ENCODE measurements around the gene KLHL26.

Gene KLHL26

DNA sequence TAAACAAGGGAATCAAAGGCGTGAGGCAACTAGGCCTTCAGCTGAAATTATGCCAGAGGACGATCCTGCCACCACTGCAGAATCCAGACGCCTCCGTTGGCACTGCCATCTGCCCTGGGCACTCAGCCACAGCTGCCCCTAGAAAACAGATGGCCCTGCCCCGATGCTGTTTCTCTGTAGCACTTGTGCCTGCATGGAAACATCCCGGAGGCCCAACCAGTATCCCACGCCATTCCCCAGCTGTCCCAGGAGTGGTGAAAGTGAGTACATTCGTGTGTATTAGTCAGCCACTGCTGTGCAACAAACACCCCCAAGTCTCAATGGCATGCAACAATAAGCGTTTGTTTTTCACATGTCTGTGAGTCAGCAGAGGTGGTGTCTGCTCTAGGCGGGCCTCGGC, 37.8 kb downstream of the KLHL26 start:
- CTCF ChIA-PET: interaction anchor here (0.7 to 1.4 kb wide), 2 partner anchors 26 to 132 kb away, joined by 3 read pairs; no protein-coding TSS in a partner anchor
- no peak overlapping the region for H3K4me3 ChIP-seq (ENCODE audit: low read depth, low read length)
- POLR2A ChIA-PET: interaction anchor here (0.7 kb wide), 2 partner anchors 80 to 142 kb away, joined by 3 read pairs; no protein-coding TSS in a partner anchor

DNA sequence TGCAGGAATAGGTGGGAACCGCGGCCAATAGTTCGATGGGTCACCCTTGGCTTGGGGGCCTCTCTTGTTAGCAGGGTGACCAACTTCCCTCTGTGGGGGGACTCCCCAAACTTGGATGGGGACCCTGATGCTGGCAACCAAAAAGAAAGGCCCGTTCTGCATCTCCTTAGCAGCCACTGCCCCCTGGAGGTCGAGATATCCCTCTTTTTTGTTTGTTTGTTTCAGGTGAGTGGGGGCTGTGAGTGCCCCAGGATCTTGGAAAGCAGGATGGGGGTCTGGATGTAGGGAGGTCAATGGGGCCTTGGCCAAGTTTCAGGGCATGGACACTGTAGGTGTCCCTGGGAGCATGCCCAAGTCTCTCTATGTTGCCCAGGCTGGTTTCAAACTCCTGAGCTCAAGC, 39.0 kb downstream of the KLHL26 start:
- H3K36me3 ChIP-seq (ENCODE audit: control insufficient read depth in 2 of 2, insufficient read depth in 1 of 2, low read length in 2 of 2): peaks cover 0 to 2% of the 10 kb centered on the region in 2 experiments; a peak in 1 of 3 replicates
- ChIA-PET CTCF (interaction anchor here (0.7 to 2.4 kb wide), 8 partner anchors 82 to 439 kb away, joined by 3 to 14 read pairs (median 6); partner anchors contain the start of gene REX1BD), POLR2A (interaction anchor here (1.5 kb wide), 1 partner anchor 104 kb away, joined by 3 read pairs; the partner anchor contains the start of gene UBA52)
- H3K4me3 ChIP-seq (ENCODE audit: low read depth, low read length): no peak overlapping the region
- no peak overlapping the region for H3K27ac ChIP-seq (ENCODE audit: extremely low read depth, low read depth, low read length)
- peak; percentile 45 for TF ChIP-seq ZNF654 (tag by site-specific recombination; IDR thresholded peaks at IDR 0.05; ENCODE audit: low read depth)
- TF ChIP-seq, protein P1, sequence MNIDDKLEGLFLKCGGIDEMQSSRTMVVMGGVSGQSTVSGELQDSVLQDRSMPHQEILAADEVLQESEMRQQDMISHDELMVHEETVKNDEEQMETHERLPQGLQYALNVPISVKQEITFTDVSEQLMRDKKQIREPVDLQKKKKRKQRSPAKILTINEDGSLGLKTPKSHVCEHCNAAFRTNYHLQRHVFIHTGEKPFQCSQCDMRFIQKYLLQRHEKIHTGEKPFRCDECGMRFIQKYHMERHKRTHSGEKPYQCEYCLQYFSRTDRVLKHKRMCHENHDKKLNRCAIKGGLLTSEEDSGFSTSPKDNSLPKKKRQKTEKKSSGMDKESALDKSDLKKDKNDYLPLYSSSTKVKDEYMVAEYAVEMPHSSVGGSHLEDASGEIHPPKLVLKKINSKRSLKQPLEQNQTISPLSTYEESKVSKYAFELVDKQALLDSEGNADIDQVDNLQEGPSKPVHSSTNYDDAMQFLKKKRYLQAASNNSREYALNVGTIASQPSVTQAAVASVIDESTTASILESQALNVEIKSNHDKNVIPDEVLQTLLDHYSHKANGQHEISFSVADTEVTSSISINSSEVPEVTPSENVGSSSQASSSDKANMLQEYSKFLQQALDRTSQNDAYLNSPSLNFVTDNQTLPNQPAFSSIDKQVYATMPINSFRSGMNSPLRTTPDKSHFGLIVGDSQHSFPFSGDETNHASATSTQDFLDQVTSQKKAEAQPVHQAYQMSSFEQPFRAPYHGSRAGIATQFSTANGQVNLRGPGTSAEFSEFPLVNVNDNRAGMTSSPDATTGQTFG (tag by site-specific recombination; IDR thresholded peaks at IDR 0.05; ENCODE audit: borderline replicate concordance): no peak
- TF ChIP-seq ZEB2 (tag by site-specific recombination; IDR thresholded peaks at IDR 0.05): no peak
- no peak for TF ChIP-seq ZSCAN23 (tag by site-specific recombination; IDR thresholded peaks at IDR 0.05)
- no peak for TF ChIP-seq KLF7 (tag by site-specific recombination; IDR thresholded peaks at IDR 0.05; ENCODE audit: borderline replicate concordance)
- no peak for TF ChIP-seq ZNF202 (tag by site-specific recombination; IDR thresholded peaks at IDR 0.05; ENCODE audit: borderline replicate concordance)
- TF ChIP-seq ZNF76 (tag by site-specific recombination; IDR thresholded peaks at IDR 0.05; ENCODE audit: borderline replicate concordance, low read depth): no peak
- TF ChIP-seq ZNF391 (tag by site-specific recombination; IDR thresholded peaks at IDR 0.05; ENCODE audit: borderline replicate concordance, low read depth): no peak
- TF ChIP-seq ZIC2 (tag by site-specific recombination; IDR thresholded peaks at IDR 0.05): no peak
- TF ChIP-seq ZNF624 (tag by site-specific recombination; IDR thresholded peaks at IDR 0.05): no peak
- TF ChIP-seq ZNF843 (tag by site-specific recombination; IDR thresholded peaks at IDR 0.05): no peak
- TF ChIP-seq, protein P2, sequence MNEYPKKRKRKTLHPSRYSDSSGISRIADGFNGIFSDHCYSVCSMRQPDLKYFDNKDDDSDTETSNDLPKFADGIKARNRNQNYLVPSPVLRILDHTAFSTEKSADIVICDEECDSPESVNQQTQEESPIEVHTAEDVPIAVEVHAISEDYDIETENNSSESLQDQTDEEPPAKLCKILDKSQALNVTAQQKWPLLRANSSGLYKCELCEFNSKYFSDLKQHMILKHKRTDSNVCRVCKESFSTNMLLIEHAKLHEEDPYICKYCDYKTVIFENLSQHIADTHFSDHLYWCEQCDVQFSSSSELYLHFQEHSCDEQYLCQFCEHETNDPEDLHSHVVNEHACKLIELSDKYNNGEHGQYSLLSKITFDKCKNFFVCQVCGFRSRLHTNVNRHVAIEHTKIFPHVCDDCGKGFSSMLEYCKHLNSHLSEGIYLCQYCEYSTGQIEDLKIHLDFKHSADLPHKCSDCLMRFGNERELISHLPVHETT (tag by site-specific recombination; IDR thresholded peaks at IDR 0.05): no peak
- TF ChIP-seq ZFP37 (tag by site-specific recombination; IDR thresholded peaks at IDR 0.05): no peak
- no peak for TF ChIP-seq ZNF2 (tag by site-specific recombination; IDR thresholded peaks at IDR 0.05)
- no peak for TF ChIP-seq KLF1 (tag by site-specific recombination; IDR thresholded peaks at IDR 0.05)
- TF ChIP-seq, protein P3, sequence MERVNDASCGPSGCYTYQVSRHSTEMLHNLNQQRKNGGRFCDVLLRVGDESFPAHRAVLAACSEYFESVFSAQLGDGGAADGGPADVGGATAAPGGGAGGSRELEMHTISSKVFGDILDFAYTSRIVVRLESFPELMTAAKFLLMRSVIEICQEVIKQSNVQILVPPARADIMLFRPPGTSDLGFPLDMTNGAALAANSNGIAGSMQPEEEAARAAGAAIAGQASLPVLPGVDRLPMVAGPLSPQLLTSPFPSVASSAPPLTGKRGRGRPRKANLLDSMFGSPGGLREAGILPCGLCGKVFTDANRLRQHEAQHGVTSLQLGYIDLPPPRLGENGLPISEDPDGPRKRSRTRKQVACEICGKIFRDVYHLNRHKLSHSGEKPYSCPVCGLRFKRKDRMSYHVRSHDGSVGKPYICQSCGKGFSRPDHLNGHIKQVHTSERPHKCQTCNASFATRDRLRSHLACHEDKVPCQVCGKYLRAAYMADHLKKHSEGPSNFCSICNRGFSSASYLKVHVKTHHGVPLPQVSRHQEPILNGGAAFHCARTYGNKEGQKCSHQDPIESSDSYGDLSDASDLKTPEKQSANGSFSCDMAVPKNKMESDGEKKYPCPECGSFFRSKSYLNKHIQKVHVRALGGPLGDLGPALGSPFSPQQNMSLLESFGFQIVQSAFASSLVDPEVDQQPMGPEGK (tag by site-specific recombination; IDR thresholded peaks at IDR 0.05): peak; percentile 55; the same call in 1 of the 2 replicates
- TF ChIP-seq KLF8 (tag by site-specific recombination; IDR thresholded peaks at IDR 0.05): no peak
- H3K9me3 ChIP-seq (ENCODE audit: control insufficient read depth, insufficient read depth, low read depth, low read length): no peaks in the 10 kb centered on the region
- H3K4me1 ChIP-seq (ENCODE audit: control insufficient read depth, insufficient read depth, low read length): no peaks in the 10 kb centered on the region

More for the DNA sequence above, 37.8 kb downstream of the KLHL26 start:
- Histone ChIP-seq H3K9me3 (ENCODE audit: control insufficient read depth, insufficient read depth, low read depth, low read length) (no peaks in the 10 kb centered on the region), H3K27ac (ENCODE audit: extremely low read depth, low read depth, low read length) (no peak overlapping the region), H3K36me3 (ENCODE audit: control insufficient read depth in 2 of 2, insufficient read depth in 1 of 2, low read length in 2 of 2) (peaks cover 0 to 5% of the 10 kb centered on the region in 2 experiments; a peak in 1 of 3 replicates), H3K4me1 (ENCODE audit: control insufficient read depth, insufficient read depth, low read length) (no peaks in the 10 kb centered on the region)
- TF ChIP-seq SP2 (tag by site-specific recombination; IDR thresholded peaks at IDR 0.05): no peak
- TF ChIP-seq RBAK (tag by site-specific recombination; IDR thresholded peaks at IDR 0.05): peak; percentile 99

Data from HEK293 (cell line).